Activated CD4-positive, alpha-beta memory T cell treated with anti-CD3 and anti-CD28 coated beads for 36 hours (primary cell): ENCODE data around the gene ATP1A3. TPM values are rescaled to one million over a fixed set of nuclear protein-coding genes. Genes with fewer than 3 reads are reported as not detected.
"Not testable (repeated sequence)": the region's sequence is repeated elsewhere in the genome, so short reads cannot be mapped to it uniquely, and the experiment has no call there.

Source experiments
- CTCF ChIA-PET: fragments of 350-600 bp; sonication (Branson Sonifier 250); formaldehyde crosslinking; loops from one replicate; lab custom pipeline; 2021; ENCODE audit warnings: antibody characterized with exemption, inconsistent platforms; lab: Charles Lee
- POLR2A ChIA-PET: fragments of 350-600 bp; sonication (Branson Sonifier 250); formaldehyde crosslinking; loops from one replicate; lab custom pipeline; 2021; ENCODE audit warnings: antibody characterized with exemption; lab: Charles Lee
- DNase-seq: peaks from one replicate; pipeline ENCODE4 v3.0.0-alpha.2; 2020
- H3K27ac Mint-ChIP-seq: one replicate; pipeline ENCODE4 v1.8.0; 2021; ENCODE audit warnings: mixed read lengths
- H3K27me3 Mint-ChIP-seq: one replicate; pipeline ENCODE4 v1.8.0; 2021; ENCODE audit warnings: mixed read lengths
- H3K36me3 Mint-ChIP-seq: one replicate; pipeline ENCODE4 v1.8.0; 2021; ENCODE audit warnings: mixed read lengths
- H3K4me1 Mint-ChIP-seq: one replicate; pipeline ENCODE4 v1.8.0; 2021; ENCODE audit warnings: low read depth, mixed read lengths
- H3K4me3 Mint-ChIP-seq: one replicate; pipeline ENCODE4 v1.8.0; 2021; ENCODE audit warnings: mild to moderate bottlenecking, mixed read lengths
- H3K9me3 Mint-ChIP-seq: one replicate; pipeline ENCODE4 v1.8.0; 2021; ENCODE audit warnings: mixed read lengths
- intact Hi-C: fragments of 100-400 bp; cut with micrococcal nuclease; formaldehyde crosslinking; loops from one replicate; pipeline ENCODE4 v1.15.1; 2023
- total RNA-seq, 2 experiments: library from RNA; stranded (reverse); gene quantifications; one replicate each; pipeline ENCODE4 v1.2.3, GENCODE V29; 2021

ATP1A3 gene
- total RNA-seq = under 1 TPM; 0.64 to 0.85 TPM

DNA sequence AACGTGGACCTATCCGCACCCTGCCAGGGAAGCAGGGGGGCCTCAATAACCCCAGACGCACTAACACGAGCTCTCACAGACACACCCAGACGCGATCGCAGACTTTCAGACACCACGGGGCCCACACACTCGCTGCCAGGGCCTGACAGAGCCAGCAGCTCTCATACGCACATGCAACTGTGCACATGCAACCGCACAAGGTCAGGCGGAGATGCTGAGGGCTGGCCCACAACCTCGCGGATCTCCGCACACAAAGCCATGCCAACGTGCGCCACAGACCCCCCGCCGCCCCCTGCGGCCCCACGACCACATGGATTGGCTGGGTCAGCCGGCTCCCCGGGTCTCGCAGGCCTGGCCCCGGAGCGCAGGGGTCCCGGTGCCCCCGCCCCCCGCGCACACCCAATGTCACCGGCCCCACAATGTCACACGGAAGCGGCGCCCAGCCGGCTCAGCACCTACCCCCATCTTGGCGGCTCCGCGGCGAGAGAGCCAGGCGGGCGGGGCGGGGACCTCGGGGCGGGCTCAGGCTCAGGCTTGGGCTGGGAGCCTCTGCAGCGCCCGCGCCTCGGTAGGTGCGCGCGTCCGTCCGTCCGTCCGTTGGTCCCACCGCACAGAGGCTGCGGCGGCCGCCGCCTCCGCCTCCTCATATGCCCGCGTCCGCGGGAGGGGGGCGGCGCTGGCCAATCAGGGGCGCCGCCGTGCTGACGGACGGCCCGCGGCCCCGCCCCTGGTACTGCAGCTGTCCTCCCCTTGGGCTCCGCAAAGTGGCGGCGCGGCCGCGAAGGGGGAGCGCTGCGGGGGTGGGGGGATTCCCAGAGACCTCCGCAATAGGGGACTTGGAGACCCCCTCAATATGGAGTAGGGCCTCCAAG lies at the start of gene ATP1A3:
ATP1A3 (minus strand) TSS at position 619 of the 872 bp plus-strand sequence; CDS start at position 465, 154 bp downstream.
- DNase-seq = peak; percentile 64
- peak within 1 kb of the TSS; percentile 62 for H3K4me3 Mint-ChIP-seq
- peaks cover 19% of the 10 kb centered on the region for H3K4me1 Mint-ChIP-seq
- no peaks in the 10 kb centered on the region for H3K36me3 Mint-ChIP-seq
- intact Hi-C loops = no loop called here
- H3K9me3 Mint-ChIP-seq = no peaks in the 10 kb centered on the region
- H3K27ac Mint-ChIP-seq = no peak within 1 kb of the TSS
- POLR2A ChIA-PET = interaction anchor here (0.9 kb wide), 1 partner anchor 82 kb away, joined by 4 read pairs; the partner anchor contains the start of gene ZNF574
- CTCF ChIA-PET = interaction anchor here (1.7 kb wide), 1 partner anchor 41 kb away, joined by 6 read pairs; no protein-coding TSS in a partner anchor
- peaks cover 34% of the 10 kb centered on the region for H3K27me3 Mint-ChIP-seq

DNA sequence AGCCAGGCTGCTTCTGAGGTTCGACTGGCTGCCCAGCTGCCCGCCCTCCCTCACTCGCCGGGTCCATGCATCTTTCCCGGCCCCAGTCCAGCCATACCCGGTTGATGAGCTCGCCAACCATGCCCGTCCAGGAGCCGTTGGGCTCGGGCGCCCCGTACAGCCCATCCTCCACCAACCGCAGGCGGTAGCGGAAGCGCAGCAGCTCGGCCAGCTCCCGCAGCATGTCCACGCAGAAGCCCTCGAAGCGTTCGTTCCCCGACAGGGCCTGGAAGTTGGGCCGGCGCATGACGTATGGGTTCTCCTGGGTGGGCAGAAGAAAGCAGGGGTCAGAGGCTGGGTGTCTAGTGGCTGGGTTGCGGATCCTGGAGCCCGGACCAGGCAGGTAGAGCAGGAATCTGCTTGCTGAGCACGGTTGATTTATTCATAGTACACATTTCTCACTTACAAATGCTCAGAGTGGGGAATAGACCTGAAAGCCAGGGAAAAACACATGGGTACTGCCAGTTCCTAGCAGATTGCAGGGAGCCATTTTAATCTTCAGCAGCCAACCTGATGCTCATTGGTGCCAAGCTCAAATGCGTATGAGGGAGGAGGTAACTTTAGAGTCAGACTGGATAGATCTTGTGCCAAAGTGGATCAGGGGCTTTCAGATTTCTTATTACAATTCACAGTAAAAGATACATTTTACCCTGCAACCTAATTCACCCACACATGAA lies 48.6 kb upstream of the ATP1A3 start:
- no peak overlapping the region for H3K4me3 Mint-ChIP-seq

DNA sequence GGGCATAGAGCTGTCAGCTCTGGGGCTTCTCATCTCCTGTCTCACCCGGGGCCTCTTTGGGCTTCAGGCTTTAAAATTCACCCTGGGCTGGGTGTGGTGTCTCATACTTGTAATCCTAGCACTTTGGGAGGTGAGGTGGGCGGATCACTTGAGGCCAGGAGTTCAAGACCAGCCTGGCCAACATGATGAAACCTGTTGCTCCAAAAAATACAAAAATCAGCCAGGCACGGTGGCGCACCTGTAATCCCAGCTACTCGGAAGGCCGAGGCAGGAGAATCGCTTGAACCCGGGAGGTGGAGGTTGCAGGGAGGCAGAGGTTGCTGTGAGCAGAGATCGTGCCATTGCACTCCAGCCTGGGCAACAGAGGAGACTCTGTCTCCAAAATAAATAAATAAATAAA lies 46.5 kb upstream of the ATP1A3 start:
- H3K4me3 Mint-ChIP-seq, POLR2A ChIA-PET, DNase-seq, intact Hi-C loops, H3K36me3 Mint-ChIP-seq, H3K27me3 Mint-ChIP-seq, H3K9me3 Mint-ChIP-seq, H3K4me1 Mint-ChIP-seq, H3K27ac Mint-ChIP-seq: not testable (repeated sequence)
- CTCF ChIA-PET = interaction anchor here (0.7 to 1.8 kb wide), 3 partner anchors 9 to 146 kb away, joined by 3 to 5 read pairs (median 4); no protein-coding TSS in a partner anchor

More for the DNA sequence above, 48.6 kb upstream of the ATP1A3 start:
- POLR2A ChIA-PET = no interaction called here
- Mint-ChIP-seq H3K36me3 (no peaks in the 10 kb centered on the region), H3K27ac (no peak overlapping the region), H3K4me1 (no peaks in the 10 kb centered on the region), H3K27me3 (no peaks in the 10 kb centered on the region), H3K9me3 (no peaks in the 10 kb centered on the region)
- DNase-seq = no peak
- intact Hi-C loops = no loop called here
- CTCF ChIA-PET = interaction anchor here (5.5 kb wide), 1 partner anchor 8 kb away, joined by 31 read pairs; no protein-coding TSS in a partner anchor

DNA sequence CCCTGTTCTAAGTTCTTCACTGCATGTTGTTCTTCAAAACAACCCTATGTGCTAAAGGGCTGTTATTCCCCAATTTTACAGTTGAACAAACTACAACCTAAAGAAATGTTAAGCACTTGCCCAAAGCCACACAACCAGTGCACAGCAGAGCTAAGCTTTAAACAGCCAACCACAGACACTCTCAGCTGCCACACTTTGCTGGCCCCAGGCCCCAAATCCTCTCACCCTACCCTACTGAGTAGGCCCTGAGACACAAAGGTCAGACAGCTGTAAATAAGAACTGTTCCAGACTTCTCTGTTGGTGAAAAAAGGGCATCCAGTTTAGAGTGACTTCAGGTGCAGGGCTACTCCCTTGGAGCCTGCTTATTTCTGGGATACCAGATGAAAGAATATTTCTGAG lies 46.0 kb upstream of the ATP1A3 start:
- H3K4me1 Mint-ChIP-seq = no peaks in the 10 kb centered on the region
- no peak overlapping the region for H3K4me3 Mint-ChIP-seq
- ChIA-PET POLR2A (no interaction called here), CTCF (interaction anchor here (0.7 to 1.8 kb wide), 3 partner anchors 10 to 147 kb away, joined by 3 to 5 read pairs (median 4); no protein-coding TSS in a partner anchor)
- no peaks in the 10 kb centered on the region for H3K27me3 Mint-ChIP-seq
- no peaks in the 10 kb centered on the region for H3K9me3 Mint-ChIP-seq
- no peak overlapping the region for H3K27ac Mint-ChIP-seq
- DNase-seq = no peak
- H3K36me3 Mint-ChIP-seq = no peaks in the 10 kb centered on the region
- intact Hi-C loops = no loop called here

DNA sequence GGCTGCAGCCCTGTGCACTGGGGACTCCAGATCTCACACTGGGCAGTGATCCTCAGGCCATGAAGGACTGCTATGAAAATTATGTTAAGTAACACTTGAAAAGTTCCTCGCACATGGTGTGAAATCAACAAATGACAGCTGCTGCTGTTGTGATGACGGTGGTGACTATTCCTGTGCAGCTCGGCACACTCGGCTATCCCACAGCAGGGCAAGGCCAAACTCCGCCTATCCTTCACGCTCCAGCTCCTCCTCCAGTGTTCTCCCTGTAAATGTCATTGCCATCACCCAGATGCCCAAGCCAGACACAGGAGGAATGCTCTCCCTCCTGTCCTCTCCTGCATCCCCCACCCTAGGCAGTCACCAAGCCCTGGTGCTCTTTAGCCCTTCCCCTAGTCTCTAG lies 44.6 kb upstream of the ATP1A3 start:
- H3K27ac Mint-ChIP-seq = no peak overlapping the region
- no peak overlapping the region for H3K4me3 Mint-ChIP-seq
- DNase-seq = no peak
- peaks cover 2% of the 10 kb centered on the region for H3K4me1 Mint-ChIP-seq
- no peaks in the 10 kb centered on the region for H3K9me3 Mint-ChIP-seq
- POLR2A ChIA-PET = no interaction called here
- CTCF ChIA-PET = interaction anchor here (0.9 to 1.9 kb wide), 2 partner anchors 9 to 246 kb away, joined by 3 to 8 read pairs; no protein-coding TSS in a partner anchor
- intact Hi-C loops = no loop called here
- no peaks in the 10 kb centered on the region for H3K27me3 Mint-ChIP-seq
- H3K36me3 Mint-ChIP-seq = no peaks in the 10 kb centered on the region

DNA sequence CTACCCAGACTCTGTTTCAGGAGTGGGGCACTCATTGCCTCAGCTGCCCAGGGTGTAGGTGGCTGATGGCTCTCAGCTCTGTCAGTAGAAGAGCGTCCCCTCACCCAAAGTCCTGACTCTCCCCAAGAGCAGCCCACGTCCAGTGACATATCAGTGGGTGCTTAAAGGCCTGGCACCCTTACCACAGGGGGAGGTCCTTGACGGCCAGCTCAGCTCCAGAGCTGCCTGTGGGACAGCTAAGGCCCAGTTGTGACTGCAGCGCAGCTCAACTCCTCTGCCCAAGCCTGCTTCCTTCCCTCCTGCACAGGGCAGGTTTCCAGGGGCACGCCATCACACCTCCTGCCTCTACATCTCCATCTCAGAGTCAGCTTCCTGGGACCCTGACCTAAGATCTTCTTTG lies 43.6 kb upstream of the ATP1A3 start:
- Mint-ChIP-seq H3K4me3 (no peak overlapping the region), H3K27ac (no peak overlapping the region), H3K36me3 (no peaks in the 10 kb centered on the region), H3K4me1 (peaks cover 2% of the 10 kb centered on the region), H3K9me3 (no peaks in the 10 kb centered on the region), H3K27me3 (peaks cover 2% of the 10 kb centered on the region)
- intact Hi-C loops = no loop called here
- ChIA-PET POLR2A (interaction anchor here (0.6 kb wide), 1 partner anchor 54 kb away, joined by 3 read pairs; no protein-coding TSS in a partner anchor), CTCF (interaction anchor here (0.6 to 1.9 kb wide), 3 partner anchors 8 to 17 kb away, joined by 3 to 8 read pairs (median 3); no protein-coding TSS in a partner anchor)
- DNase-seq = no peak

DNA sequence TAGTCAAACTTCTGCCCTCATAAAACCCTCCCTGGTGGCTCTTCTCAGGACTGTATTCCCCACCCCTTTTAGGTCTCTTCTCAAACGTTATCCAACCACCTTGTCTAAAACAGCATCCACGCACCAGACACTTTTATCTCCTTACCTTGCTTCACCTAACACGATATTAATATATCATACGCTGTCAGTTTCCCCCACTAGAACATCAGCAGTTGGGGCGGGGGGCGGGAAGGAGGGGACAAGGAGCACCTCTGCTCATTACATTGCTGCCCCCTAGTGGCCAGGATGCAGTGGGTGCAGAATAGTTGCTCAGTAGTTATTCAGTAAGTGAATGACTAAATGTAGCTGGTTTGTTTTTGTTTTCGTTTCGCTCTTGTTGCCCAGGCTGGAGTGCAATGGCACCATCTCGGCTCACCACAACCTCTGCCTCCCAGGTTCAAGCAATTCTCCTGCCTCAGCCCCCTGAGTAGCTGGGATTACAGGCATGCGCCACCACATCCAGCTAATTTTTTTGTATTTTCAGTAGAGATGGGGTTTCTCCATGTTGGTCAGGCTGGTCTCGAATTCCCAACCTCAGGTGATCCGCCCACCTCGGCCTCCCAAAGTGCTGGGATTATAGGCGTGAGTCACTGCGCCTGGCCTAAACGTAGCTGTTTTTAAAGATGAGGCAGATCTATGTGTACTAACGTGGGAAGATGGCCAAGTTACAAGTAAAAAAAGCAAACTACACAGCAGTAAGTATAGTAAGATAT lies 40.8 kb upstream of the ATP1A3 start:
- not testable (repeated sequence) for H3K36me3 Mint-ChIP-seq, H3K4me3 Mint-ChIP-seq, H3K27ac Mint-ChIP-seq, H3K27me3 Mint-ChIP-seq, H3K9me3 Mint-ChIP-seq, H3K4me1 Mint-ChIP-seq
- ChIA-PET POLR2A (interaction anchor here (0.8 kb wide), 1 partner anchor 23 kb away, joined by 3 read pairs; no protein-coding TSS in a partner anchor), CTCF (interaction anchor here (0.5 to 2.2 kb wide), 29 partner anchors 10 to 289 kb away, joined by 3 to 31 read pairs (median 4); partner anchors contain the start of genes ATP1A3, RABAC1 and ZNF574)
- intact Hi-C loops = loop anchor here (2.0 kb wide), 1 partner anchor 76 kb away; the partner anchor contains the start of gene RABAC1
- DNase-seq = peak; percentile 75

DNA sequence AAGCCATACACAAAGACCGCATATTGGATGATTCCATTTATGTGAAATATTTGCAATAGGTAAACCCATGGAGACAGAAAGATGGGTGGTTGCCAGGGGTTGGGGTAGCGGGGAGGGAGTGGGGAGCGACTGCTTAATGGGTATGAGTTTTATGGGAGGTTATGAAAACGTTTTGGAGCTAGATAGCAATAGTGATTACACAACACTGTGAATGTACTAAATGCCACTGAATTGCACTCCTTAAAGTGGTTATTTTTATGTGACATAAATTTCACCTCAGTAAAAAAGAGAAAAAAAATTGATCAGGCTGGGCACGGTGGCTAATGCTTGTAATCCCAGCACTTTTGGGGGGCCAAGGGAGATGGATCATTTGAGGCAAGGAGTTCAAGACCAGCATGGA lies 39.4 kb upstream of the ATP1A3 start:
- peaks cover 2% of the 10 kb centered on the region for H3K4me1 Mint-ChIP-seq
- ChIA-PET CTCF (interaction anchor here (1.3 to 2.2 kb wide), 2 partner anchors 12 to 35 kb away, joined by 3 to 31 read pairs; no protein-coding TSS in a partner anchor), POLR2A (no interaction called here)
- no peaks in the 10 kb centered on the region for H3K36me3 Mint-ChIP-seq
- intact Hi-C loops = no loop called here
- no peak for DNase-seq
- H3K27ac Mint-ChIP-seq = no peak overlapping the region
- H3K9me3 Mint-ChIP-seq = no peaks in the 10 kb centered on the region
- H3K4me3 Mint-ChIP-seq = no peak overlapping the region
- peaks cover 7% of the 10 kb centered on the region for H3K27me3 Mint-ChIP-seq

DNA sequence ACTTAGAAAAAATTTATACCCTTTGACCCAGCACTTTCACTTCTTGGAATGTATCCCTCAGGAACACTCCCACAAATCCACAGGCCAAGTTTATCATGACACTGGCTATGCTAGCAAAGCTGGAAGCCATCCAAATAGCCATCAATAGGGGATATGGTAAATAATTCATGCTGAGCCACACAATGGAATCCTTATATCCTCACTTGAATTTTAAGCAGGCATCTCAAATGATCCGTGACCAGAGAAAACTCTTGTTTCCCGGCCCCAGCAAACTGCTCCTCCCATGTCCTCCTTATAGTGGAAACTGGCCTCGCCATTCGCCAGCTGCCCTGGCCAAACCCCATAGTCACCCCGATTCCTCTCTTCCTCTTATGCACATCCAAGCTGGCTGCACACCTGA lies 38.4 kb upstream of the ATP1A3 start:
- H3K27ac Mint-ChIP-seq = no peak overlapping the region
- ChIA-PET CTCF (interaction anchor here (1.6 kb wide), 1 partner anchor 13 kb away, joined by 4 read pairs; no protein-coding TSS in a partner anchor), POLR2A (no interaction called here)
- DNase-seq = no peak
- peaks cover 7% of the 10 kb centered on the region for H3K27me3 Mint-ChIP-seq
- no peaks in the 10 kb centered on the region for H3K36me3 Mint-ChIP-seq
- H3K4me1 Mint-ChIP-seq = peaks cover 2% of the 10 kb centered on the region
- H3K9me3 Mint-ChIP-seq = no peaks in the 10 kb centered on the region
- no peak overlapping the region for H3K4me3 Mint-ChIP-seq
- intact Hi-C loops = no loop called here

DNA sequence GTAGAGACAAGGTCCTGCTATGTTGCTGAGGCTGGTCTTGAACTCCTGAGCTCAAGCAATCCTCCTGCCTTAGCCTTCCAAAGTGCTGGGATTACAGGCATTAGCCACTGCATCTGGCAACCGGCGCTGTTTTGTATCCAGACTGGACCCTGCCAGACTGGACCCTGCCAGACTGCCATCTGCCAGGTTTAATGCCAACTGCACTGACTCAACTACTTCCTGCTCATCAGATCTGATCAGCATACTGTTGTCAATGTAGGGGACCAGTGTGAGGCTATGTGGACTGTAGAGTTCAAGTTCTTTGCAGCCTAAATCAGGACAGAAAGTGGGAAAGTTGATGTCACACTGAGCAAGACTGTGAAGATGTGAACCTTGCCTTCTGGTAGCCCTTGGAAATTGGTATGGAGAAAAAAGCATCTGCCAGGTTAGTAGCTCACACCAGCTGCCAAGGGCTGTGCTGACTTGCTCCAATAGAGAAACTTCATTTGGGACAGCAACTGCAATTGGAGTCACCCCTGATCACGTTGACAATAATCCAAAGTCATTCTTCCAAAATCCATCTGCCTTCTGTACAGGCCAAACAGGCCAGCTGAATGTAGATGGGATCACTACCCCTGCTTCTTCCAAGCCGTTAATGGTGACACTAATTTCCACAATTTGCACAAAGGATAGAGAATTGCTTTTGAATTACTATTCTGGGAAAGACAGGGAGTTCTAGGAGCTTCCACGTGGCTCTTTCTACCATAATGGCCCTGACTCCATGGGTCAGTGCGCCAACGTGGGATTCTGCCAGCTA lies 36.8 kb upstream of the ATP1A3 start:
- ChIA-PET POLR2A (interaction anchor here (0.6 kb wide), 1 partner anchor 20 kb away, joined by 4 read pairs; no protein-coding TSS in a partner anchor), CTCF (interaction anchor here (0.6 to 2.3 kb wide), 4 partner anchors 13 to 372 kb away, joined by 3 to 5 read pairs (median 3); no protein-coding TSS in a partner anchor)
- Mint-ChIP-seq H3K9me3 (no peaks in the 10 kb centered on the region), H3K36me3 (no peaks in the 10 kb centered on the region), H3K27ac (no peak overlapping the region), H3K27me3 (peaks cover 7% of the 10 kb centered on the region), H3K4me3 (no peak overlapping the region), H3K4me1 (peaks cover 2% of the 10 kb centered on the region)
- no peak for DNase-seq
- intact Hi-C loops = no loop called here
